SHP77 treated with DMSO at 0.1 percent for 48 hours (cell line): Measurements from ENCODE around the gene URB1.

ENCODE experiments used
- DNase-seq: peaks from one replicate; lab custom pipeline; 2025; lab: John Stamatoyannopoulos, UW

Gene URB1

DNA sequence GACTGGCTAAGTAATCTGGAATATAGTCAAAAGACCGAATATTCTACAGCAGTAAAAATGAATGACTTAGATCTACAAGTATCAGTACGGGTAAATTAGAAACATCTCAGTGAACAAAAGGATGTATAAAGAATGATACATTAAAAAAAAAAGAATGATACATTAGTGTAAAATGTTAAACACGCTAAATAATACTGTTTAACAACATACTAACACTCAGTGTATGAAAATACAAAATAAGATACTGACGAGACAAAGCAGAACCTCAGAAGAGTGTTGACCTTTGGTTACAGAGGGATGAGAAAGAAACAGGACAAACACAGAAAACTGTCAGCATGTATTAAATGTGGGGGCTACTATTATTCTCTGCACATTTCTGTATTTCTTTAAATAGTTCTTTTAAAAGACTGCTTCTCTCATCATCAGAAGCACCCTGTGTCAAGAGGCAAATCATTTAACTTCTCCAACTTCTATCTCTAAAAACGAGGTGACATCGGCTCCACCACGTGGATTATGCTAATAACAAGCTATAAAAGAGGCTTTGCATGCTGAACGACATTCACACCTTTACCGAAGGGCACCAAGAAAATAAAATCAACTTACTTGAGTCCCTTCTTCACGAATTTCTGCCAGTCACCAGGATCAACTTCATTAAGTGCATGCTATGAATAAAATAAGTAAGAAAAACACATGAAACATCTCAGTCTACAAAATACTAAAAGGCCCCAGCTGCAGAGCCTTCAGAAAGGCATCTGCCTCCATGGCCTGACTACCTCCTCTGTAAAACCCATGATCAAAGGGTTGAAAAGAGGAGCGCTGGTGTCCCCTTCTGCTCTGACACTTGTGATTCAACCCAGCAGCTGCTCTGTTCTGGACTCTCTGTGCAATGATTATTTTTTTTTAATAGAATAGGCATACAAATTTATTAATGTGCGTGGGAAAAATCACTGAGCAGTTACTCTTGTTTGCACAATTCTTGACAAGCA, 51.7 kb downstream of the URB1 start:
- DNase-seq, result no peak

DNA sequence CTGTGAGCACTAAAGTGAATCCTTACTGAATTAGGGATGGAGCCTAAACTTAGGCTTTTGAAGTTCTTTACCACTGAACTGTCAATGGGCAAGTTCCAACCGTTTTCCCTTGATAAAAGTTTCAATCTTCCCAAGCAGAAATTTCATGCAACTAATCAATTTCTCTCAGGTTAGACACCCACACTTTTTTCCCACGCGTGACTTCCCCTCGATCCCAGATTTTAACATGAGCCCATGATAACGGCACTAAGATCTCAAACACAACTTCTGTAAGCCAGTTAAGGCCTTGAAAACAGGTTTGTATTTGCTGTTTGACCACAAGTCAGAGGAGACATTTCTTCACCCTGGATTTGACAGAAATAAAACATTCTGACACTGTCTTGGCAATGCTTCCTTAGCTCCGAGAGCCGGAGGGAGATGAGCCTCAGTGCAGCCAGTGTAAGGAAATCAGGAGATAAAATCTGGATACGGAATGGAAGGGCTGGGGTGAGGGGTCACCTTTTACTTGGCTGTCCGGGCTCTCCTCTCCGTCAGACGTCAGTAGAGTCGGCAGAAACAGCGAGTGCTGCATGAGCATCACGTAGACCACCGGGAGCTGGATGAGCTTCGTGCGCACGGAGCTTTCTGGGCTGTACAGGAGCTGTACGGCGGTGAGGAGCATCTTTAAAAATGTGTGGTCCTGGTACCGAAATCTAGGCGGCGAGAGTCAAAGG, 54.4 kb downstream of the URB1 start:
- no peak for DNase-seq

DNA sequence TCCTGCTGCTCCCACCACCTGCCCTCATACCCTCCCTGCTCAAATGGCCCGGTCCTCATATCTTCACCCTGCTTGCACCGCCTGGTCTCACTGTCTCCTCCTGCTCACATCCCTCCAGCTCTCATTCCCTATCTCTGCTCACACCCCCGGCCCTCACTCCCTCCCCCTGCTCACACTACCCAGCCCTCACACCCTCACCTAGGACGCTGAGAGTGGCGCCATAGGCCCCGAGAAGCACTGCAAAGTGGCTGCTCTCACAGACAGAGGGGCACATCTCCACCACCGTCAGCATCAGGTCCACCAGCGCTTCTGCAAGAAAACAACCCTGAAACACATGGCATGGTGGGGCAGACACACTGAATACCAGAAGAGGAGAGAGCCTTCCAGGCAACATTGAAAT, 55.6 kb downstream of the URB1 start:
- no peak for DNase-seq

DNA sequence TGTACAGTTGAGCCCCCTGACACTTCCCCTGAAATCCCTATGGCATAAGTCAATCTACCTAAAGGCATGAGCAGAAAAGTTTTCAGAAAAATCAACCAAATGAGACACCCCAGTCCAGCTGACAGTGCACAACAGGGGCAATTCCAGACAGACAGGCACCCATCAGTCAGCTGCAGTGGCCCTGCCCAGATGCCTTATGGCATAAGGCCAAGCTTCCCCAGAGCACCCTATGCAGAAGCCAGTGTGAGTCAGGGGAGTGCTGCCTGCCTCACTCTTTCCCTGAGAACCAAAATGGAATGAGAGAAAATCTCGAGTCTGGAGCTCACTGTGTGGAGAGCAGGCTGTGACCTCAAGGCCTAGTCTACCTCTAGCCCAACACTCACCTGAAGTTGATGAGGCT, 56.1 kb downstream of the URB1 start:
- DNase-seq, result no peak

DNA sequence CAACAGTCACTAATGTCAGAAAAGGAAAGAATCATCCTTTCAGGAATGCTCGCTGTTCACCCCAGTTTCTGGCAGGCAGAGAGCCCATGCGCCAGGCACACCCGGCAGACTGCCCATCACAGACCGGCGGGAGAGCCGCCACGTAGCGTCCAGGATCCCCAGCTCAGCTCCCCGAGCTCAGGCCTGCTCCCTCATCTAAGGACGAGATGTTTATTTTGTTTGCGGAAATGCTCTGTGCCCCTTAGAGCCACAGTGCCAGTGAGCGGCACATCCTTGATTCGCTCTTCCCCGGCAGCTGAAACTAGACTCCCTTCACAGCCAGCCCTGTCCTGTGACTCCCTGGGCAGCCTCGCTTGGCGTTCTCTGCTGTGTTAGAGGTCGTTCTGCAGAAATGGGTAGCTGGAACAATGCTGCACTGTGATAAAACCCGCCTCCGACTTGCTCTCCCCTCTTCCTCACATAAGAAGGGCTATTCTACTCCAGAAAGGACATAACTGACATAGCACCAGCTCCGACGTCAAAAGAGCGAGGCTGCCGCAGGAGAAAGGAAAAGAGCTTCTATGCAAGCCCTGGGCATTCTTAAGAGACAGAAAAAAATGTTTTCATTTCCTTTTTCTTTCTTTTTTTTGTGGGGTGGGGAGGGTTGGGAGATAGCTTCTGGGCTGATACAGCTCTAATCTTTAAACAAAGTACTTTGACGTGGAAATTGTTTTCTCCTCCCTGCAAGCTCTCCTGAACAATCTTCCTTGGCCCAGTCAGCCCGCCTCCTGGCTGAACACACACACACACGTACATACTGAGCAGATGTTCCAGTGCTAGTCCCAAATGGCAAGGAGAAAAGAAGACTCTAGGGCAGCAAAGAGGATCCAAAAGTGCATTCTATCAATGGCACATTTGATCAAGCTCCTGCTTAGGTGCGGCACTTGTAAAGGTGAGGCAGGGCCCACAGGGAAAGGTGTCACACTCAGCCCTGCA, 56.9 kb downstream of the URB1 start:
- no peak for DNase-seq

DNA sequence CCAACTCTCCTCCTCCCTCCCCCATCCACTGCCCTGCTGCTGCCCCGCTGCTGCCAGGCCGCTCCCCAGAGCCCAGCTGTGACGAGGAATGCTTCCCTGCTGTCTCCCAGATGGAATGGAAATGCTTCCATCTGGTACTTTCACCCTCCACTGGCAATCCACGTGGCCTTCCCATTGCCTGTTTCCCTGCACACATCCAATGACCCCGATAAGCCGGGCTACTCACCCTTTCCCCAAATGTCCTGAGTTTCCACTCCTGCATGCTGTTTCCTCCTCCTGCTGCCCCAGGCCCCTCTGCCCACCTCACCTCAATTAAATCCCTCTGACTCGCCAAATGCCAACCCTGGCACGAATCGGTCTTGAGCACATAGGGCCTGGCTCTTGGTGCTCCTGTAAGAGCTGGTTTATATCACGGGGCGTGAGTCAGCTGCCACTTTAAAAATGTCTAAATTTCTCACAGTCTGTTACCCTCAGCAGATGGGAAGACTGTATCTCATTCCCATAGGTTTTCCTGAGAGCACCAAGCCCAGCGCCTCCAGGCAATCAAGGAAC, 57.8 kb downstream of the URB1 start:
- no peak for DNase-seq

DNA sequence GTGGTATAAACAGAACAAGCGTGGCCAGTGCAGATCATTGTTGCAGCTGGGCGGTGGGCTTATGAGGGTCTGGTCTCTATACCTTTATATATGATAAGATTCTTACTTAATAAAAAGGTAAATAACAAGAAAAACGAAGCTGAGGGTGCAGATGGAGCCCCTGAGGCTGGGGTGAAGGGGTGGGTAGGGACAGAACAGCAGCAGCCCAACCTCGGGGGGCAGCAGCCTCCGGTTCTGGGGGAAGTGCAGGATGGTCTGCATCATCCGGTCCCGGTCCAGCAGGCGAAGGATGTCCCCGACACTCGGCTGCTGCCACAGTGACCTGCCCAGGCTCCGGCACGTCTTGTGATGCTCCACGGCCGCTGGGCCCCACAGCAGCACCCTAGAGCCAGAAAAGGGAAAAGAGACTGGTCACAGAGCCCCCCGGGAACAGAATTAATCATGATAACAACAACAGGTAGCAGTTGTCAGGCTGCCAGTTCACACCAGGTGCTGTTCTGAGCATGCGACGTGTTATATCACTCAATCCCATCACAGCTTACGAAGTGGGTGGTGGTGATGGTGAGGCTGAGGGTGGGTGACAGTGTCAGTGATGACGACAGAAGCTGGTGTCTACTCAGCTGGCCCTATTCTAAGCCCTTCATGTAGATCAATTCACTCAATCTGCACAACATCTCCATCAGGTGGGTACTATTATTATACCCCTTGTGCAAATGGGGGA, 58.7 kb downstream of the URB1 start:
- DNase-seq, result no peak

DNA sequence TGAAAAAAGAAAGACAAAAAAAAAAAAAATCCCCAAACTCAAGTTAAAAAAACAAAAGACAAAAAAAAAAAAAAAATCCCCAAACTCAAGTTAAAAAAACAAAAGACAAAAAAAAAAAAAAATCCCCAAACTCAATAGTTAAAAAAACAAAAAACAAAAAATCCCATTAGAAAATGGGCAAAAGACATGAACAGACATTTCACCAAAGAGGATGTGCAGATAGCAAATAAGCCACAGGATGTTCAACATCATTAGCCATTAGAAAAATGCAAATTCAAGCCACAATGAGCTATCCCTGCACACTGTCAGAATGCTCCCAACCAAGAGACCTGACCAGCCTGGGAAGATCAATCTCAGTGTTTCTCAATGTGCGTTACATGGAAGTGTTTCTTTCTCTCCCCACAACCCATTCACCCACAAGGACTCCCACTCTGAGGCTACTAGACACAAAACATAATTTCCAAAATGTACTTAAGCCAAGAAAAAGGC, 60.3 kb downstream of the URB1 start:
- no peak for DNase-seq

DNA sequence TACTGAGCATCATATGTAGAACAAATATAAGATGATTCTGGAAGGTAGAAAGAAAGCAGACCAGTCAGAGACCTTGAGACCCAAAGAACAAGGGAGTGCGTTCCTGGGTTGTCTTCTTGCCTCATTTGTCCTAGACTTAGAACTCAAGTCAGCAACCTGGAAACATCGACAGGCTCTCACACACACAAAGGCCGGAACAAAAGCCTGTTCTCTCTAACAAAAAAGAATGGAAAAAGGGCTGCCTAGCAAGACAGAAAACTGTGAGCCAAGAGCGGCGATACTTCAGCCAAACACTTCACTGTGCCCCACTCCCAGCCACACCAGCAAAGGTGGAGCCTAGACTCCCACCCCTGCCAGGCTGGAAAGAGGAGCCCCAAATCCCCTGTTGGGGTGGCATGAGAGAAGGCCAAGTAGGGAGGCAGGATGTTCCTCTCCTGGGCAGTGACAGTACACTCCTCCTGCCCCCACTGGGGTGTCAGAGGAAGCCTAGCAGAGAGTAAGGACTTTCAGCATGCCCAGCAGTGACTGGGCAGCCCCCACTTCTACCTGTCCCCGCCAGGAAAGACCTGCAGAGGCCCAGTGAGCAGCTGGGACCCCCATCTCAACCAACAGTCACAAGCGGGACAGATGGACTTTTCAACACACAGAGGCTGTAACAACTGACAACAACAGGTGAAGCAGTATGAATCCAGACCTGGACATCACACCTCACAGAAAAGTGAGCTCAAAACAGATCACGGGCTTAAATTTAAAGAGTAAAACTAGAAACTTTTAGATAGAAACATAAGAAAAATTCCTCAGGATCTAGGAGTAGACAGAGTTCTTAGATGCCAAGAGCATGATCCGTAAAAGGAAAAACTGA, 61.1 kb downstream of the URB1 start:
- no peak for DNase-seq

DNA sequence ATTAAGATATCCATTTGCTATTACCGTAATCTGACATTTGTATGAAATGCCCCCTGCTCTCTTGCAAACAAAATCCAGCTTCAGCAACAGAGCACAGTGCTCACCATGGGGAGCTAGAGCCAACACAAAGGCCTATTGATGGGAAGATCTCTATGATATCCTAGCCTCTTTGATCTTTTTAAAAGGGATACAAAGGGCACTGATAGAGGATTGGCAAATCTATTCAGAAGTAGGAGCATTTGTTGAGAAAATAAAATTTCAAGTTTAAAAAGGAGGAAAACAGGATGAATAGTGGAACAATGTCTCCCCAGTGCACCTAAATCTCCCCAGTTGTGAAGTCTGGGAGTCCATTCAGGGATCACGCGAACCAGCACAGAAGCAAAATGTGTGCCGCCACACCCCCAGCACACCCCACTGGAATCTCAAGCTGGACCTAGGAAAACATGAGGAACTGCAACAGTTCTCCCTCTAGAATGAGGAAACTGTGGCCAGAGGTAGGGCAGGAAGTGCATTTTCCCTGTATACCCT, 62.0 kb downstream of the URB1 start:
- DNase-seq, result no peak

DNA sequence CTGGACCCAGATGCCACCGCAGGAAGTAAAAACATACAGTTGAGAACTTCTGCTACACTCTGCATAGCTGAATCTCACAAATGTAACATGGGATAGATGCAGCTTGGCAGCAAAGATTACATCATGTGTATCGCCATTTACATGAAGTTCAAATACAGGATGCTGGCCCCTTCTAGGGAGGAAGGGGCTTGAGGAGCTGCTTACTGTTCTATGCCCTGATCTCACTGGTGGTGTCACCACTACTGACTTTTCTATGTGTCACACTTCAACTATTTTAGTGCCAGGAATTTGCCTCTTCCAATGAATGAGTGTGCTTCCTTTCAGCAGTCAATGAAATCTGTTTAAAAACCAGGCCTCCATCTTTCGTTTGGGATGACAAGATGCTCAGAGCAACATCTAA, 63.0 kb downstream of the URB1 start:
- DNase-seq, result no peak

DNA sequence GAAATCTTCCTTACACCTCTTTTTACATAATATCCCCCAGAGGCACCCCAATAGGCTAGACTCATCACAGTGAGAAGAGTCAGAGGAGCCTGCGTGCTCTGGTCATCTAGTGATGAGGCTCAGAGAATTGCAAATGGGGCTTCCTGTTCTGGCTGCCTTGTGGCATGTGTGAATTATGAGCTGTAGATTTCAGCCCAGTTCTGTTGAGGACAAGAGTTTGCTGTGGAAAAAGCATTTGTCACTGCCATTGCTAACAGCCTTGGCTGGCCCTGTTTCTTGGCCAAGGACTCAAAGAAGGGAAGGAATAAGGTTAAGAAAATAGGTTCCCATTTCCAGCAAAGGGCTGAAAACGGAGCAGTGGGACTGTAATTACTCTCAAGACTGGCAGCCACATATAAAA, 63.5 kb downstream of the URB1 start:
- DNase-seq, result no peak

DNA sequence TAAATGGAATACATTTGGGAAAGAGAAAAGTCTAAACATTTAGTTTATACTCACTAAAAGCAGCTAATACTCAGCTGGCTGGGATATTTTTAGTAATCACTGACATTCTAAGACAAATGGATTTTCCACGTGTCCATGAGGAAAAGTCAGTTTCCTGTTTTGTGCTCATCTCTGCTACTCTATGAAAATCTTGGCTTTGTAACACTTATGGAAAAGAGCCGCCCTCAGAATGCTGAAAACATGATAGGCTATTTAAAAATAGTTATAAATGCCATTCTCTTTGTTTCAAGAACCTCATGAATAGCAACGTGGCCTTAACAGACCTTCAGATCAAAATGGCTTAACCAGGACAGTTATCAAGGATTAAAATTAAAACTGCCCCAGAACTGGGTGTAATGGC, 64.2 kb downstream of the URB1 start:
- DNase-seq, result no peak

DNA sequence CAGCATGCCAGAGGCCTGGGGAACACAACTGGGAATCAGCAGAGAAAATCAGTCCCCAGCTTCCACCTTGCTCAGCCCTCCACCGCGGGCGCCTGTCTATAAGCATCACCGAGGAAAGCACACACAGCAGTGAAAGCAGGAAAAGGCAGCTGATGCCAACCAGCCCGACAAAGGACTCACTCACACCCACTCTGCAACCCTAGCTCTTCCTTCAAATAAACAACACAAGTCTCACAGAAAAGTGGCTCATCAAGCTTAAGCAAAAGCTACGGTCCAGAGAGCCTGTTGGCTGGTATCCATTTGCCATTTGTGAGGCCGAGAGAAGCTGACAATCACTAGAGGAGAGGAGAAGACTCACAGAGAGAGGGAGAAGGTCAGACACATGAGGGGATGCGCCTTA, 67.1 kb downstream of the URB1 start:
- DNase-seq, result no peak

DNA sequence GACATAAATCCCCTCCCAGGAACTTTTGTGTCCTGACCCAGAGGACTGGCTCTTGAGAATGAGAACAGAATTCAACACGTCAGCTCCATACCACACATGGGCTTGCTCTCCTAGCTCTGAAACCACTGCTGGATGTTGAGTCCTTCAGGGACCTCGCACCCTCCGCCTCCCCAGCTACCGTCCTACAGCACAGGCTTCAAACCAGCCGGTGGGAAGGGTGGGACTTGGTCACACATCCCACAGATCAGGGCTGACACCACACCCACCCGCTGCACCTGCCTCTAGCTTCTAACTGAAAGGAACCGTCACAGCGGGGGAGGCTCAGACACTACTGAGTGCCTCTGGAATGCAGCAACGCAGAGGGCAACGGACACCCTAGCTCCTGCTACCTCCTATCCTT, 70.1 kb downstream of the URB1 start:
- no peak for DNase-seq

DNA sequence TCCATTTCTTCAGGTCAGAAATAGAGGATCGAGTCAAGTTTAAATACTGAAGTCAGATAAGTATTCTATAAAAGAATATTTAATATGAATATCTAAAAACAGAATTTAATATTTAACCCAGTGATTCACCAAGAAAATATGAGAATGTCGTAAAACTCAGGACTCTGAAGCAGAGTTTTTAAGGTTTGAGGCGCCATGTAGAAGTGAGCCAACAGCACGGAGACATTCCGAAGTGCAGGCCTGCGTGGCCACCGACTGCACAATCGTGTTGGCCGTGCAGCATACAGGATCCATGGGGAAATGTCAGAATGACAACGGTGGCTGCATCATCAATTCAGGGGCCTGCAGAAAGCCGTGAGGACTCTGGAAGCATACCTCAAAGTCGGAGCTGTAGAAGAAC, 70.7 kb downstream of the URB1 start:
- no peak for DNase-seq

DNA sequence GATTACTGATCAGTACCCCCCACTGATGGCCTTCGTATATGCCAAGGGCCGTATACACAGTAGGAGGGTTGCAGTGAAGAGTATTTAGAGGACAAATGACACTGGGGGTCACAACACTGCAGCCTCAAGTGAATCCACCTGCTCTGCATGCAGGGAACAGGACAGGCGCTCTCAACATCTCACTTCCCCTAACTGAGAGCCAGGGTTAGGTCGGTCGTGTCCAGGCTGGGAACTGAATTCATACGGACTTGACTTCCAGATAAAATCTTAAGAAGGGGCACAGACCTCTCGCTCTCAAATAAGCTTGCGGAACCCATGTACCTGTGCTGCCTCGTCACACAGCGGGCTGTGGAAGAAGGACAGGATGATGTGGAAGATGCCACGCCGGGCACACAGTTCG, 71.3 kb downstream of the URB1 start:
- DNase-seq, result no peak

DNA sequence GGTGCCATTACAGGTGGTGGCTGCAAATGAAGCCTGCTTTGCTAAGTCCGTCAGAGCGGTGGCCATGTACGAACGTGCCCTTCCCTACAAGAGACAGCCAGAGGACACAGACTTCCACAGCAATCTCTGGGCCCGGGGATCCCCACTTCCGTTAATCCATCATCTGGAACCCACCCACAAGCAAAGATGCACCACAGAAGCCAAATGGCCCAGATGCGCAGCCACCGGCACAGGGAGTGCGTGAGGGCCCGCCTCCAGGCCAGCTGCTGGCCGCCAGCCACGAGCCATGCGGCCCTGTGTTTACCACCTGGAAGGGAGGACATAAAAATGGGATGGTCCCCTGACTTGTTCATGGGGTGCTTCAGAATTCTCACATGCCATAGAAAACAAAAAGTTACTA, 72.1 kb downstream of the URB1 start:
- DNase-seq, result no peak

DNA sequence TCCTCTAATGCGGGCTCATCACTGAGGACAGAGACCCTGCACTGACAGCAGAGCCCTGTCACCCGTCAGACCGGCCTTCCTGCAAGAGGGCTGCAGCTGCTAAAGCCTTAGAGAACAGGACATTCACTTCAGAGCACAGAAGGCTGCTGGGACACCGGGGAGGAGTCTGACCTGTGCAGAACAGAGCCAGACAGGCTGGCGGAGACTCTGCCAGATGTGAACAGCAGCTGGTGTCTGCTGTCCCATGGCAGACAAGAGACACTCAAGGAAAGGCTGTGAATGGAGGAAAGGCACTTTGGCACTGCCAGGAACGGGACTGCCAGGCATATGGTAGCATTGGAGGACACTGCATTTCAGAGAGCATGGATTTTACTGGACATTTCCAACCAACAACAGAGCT, 72.8 kb downstream of the URB1 start:
- no peak for DNase-seq

DNA sequence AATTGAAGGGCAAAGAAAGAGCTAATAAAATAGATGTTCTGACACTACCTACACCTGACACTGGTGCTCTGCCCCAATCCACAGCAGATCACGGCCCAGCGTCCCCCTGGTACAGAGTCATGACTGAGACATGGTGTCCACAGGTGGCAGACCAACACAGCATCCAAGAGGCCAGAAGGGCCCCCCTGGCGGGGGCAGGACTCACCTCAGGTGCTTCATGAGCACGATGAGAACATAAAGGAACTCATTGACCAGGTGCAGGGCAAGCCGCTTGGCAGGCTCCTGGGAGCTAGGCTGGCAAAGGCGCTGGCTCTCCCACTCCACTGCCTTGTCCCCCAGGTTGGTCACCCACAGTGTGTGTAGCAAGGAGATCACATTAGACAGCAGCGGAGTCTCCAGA, 73.8 kb downstream of the URB1 start:
- DNase-seq, result no peak
